ENCODE measurements around the gene PXDN.

PXDN gene

DNA sequence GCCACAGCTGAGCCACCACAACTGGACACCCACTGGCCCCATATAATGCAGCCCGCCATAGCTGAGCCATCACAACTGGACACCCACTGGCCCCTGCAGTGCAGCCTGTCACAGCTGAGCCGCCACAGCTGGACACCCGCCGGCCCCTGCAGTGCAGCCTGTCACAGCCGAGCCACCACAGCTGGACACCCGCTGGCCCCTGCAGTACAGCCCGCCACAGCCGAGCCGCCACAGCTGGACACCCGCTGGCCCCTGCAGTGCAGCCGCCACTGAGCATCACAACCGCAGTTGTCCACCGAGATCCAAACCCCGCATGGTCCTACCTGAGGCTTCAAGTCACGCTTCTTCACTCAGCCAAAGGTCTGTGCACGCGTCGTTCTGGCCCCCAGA lies 134.2 kb downstream of the PXDN start:
- DNase-seq (ENCODE audit: low spot score): no peak

DNA sequence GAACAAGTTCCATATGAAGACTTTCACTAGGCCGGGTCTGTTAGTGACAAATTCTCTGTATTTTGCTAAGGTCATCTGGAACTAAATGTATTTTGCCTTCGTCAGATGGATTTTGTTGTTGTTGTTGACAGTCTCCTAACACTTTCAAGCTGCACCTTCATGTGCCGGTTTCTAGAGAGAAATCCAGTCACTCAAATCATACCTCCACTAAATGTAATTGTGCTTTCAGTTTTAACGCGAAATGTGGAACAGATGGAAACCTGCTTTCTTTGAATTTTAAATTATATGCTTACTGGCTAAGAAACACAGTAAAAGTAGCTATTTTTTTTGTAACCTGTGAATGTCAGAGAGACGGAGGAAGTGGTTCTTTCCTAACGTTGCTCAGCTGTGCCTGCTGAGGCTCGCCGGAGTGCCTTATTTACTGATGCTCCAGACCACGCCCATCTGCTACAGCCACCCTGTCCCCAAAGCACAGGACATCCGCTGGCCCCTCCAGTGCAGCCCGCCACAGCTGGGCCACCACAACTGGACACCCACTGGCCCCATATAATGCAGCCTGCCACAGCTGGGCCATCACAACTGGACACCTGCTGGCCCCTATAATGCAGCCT lies 134.7 kb downstream of the PXDN start:
- DNase-seq (ENCODE audit: low spot score): no peak

DNA sequence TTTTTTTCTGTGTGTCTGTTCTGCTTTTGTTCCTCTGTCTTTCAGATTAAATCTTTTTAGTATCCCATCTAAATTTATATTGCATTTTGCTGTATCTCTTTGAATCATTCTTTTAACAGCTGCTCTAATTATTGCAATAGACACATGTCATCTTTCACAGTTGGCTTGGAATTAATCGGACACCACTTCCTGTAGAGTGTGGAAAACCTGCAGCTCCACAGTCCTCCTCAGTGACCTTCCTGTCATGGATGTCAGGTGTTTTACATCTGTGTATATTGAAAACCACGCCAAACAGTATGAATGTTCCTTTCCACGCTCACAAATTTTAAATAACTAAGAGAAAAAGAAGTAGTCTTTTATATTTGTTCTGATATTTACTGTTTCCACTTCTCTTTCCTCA lies 135.3 kb downstream of the PXDN start:
- DNase-seq (ENCODE audit: low spot score): no peak

DNA sequence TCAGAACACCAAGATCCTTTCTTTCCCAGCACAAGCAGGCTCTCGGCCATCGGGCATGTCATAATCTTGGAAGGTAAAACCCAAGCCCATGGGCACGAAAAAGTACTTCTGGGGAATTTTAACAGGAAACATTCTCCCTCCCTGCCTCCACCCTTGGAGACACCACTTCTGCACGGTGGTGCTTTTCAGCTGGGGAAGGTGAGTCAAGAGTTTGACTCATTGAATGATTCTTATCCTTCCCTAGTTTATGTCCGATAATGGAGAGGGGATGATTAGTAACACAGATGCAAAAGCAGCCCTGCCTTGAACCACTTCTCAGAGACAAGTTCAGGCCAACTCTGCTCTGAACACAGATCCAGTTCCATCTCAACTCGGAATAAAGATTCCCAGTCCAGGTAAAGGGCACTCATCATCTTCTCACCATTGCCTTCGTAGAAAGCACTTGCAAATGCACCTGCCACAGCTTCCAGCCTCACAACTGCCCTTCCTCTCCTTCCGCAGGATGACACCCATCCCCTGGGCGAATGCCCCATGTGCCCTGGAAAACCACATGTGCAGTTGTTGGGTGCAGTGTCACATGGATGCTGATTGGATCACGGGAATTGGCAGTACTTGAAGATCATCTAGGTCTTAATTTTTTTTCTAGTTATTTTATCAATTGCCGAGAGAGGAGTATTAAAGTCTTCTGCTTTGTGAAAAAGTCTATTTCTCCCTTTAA lies 136.2 kb downstream of the PXDN start:
- no peak for DNase-seq (ENCODE audit: low spot score)

DNA sequence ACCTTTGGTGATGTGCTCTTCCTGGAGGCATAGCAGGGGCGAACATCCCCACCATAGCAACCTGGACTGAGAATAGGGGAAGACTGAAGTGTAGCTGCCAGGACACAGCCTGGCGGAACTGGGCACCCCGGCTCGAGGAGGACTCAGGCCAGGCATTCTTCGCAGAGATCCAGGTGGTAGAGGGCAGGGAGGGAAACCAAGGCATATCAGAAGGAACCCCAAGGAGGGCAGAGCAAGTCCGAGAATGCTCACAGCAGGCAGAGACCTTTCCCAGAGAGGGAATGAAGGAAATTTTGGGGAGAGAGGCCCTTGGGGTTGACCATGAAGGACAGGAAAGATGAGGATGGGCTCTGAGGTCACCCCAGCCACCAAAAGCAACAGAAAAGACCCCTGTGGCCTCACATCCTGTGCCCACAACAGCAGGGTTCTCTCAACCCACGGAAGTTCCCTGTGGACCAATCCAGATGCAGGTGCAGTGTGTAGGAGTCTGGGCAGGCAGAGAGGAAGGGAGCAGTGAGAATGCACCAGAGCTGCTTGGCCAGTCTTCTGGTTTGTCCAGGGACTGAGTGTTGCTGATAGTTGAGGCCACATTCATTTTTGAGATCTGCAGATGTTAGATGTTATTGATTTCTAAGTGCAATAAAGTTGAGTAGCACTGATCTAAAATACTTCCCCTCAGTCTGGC lies 136.9 kb downstream of the PXDN start:
- DNase-seq (ENCODE audit: low spot score): no peak

DNA sequence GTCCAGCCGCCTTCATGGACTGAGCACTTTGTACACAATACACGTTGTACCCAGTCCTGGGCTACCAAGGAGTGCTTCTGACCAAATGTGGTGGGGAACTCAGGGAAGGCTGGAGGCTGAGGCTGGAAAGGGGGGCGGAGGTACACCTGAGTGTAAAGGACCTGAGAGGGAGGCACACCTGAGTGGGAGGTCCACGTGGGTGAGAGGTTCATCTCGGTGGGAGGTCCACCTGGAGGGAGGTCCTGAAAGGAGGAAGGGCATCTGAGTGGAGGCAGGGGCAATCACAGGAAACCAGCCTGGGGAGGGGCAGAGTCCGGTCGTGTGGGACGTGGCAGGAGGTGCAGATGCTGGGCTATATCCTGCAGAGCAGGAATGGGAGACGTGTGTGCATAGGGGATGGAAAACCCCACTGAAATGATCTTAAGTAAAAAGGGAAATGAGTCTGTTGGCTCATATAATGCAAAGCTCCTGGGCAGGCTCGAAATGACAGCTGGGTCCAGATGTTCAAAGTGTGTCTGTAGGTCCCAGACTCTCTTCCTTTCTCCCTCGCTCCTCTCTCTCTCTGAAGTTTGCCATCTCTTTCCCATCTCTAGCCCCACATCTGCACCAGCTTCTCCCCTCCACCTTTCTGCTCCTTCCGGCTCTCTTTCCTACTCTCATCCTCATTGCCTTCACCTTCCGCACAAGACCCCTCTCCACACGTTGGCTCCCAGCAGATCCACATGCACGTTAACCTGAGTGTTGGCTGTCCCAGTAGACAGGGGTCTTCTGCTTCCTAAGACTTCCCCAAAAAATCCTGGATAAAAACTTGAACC lies 137.7 kb downstream of the PXDN start:
- no peak for DNase-seq (ENCODE audit: low spot score)

DNA sequence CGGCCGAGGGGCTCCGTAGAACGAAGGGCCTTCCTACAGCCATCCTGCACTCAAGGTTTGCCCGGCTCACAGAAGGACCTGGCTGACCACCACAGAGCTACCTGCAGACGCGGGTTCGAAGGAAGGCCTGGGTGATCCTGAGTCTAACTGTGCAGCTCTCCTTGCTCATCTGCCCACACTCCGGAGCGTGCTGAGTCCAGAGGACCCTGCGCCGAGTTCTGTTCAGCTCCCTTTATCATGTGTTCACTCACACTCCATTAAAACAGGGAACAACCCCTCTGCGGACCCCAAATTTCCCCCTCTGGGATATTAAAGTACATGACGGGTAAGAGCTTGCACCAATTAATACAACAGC lies 138.3 kb downstream of the PXDN start:
- no peak for DNase-seq (ENCODE audit: low spot score)

DNA sequence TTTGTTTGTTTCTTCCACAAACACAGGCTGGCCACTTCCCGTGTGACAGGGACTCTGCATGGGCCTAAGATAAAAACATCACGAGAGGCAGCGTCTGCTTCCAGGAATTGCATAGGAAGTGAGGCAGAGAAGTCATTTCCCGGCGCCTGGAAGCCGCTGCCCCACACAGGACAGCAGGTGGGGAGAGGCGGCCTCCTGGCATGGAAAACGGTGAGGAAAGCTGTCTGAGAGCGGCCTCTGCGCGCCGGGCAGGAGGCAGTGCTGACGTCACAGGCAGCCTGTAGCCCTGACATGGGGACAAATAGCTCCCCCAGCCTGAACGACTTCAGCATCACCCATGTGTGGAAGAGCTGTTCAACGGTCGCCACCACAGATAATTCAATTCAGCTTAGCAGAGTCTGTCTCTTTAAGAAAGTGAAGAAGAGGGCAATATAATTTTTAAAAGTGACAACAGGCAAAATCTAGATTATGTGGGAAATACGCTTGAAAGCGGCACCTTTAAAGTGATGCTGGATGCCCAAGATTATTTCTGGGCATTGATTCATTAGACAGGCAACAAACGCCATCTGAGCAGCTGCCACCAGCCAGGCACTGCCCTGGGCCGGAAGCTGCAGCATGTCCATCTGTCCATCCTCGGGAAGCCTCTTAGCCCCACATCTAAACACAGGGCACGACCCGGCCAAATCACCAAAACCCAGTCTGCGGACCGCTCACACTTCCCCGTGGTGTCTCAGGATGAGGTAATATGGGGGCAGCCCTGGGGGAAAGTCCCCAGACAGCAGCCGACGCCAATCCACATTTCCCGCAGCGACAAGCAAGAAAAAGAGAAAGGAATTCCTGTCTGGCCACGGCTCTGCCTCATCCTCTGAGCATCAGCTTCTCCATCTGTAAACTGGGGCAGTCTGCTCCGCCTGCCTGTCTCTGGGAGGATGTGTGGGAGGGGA lies 138.9 kb downstream of the PXDN start:
- peak; percentile 34 for DNase-seq (ENCODE audit: low spot score)

DNA sequence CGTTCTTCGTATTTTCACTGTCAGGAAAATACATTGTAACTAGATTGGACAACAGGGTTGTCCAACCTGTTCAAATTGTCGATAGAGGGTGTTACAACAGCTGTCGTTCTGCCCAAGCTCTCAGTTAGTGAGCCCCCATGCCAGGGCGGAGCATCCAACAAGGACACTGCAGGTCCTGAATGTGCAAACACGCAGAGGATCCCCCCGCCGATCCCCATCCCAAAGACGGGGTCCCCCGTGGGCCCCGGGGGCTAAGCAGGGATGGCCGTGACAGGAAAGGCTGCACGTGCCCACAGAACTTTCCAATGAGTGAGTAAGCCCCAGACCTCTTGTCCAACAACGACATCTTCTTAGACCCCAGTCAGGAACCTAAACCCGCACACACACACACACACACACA lies 140.8 kb downstream of the PXDN start:
- no peak for DNase-seq (ENCODE audit: low spot score)

DNA sequence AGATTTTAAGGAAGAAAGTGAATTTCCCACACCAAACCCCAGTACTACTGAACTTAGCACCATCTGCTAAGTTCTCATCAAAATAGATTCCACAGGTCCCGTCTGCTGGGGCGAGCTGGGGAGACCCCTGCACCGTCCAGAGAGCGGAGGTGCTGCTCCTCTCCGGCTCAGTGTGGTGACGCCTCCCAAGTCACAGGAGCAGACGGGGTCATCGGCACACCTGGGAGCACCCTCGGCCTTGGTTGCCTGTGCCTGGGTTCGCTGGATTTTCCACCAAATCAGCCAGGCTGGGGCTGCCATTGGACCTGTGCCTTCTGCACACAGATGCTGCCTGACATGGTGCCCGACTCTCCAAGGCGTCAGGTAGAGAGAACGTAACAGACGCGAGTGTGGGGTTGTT lies 141.3 kb downstream of the PXDN start:
- no peak for DNase-seq (ENCODE audit: low spot score)

DNA sequence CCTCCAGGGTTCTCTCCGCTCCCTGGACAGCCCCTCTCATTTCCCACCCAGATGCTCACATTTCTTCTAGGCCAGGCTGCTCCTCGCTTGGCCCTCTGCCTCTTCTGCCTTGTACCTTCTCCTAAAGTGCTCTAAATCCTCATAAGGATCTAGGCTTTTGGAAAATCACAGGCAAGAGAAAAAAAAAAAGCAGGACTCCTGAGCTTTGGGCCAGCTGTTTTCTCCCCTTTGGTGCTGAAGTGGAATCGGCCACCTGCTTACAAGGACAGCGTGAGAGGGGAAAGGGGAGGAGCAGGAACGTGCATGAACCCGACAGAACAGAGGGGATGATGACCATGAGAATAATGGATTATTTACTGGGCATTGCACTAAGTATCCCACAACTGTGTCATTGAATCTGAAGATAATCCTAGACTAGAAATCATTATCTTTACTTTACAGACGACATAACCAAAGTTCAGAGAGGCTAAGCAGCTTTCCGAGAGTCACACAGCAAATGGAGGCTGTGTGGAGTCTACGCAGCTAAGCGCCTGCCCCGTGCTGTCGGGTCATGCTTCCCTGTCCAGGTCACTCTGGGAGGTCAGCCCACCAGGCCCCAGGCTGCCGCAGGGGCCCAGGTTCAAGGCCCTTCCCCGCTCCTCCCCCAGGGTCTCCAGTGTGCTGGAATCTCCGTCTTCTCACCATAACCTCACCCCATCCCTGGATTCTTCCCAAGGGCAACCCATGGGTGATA lies 141.9 kb downstream of the PXDN start:
- DNase-seq (ENCODE audit: low spot score): no peak

DNA sequence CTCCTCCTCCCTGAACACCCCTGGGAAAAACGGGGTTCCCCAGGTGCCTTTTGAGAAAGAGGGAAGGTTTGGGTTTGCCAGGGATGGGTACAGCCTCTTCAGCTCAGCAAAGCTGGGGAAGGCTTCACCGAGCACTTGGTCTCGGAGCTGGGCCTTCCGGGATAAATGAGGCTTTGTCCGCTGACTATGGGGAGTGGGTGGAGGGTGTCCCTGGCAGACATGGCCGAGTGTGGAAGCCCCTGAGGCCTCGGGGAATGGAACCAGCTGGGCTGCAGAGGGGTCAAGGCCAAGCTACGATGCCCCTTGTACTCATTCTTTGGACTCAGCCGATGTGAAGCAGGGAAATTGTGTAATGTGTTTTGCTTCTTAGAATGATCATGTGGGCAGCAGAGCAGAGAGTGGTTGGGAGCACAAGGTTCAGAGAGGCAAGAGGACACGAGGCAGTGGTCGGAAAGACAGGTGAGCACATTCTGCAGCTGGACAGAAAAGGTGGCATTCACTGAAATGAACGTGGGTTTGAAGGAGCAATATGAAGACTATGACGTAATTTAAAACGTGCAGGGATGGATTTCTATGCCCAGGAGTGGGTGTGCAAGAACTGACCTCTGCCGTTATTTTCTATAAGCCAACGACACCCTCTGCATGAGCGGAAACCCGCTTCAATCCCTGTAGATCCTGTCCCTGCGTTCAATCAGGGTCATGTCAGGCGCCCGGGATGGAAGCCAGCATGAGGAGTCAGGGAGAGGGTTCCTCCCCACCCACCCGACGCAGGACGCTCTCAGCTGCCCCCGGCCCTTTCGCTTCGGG lies 142.6 kb downstream of the PXDN start:
- no peak for DNase-seq (ENCODE audit: low spot score)

DNA sequence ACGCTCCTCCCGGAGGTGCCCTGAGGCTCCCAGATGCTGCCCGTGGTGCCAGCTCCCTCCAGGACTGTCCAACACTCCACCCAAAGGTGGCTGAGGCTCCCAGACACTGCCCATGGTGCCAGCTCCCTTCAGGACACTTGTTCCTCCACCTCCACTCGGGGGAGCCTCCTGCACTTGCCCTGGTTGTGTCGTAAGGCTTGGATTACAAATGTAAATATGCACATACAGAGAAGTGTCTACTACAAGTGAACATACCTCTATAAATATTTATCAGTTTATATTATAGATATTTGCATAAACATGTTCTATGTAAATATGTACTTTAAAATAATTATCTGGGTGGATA lies 143.3 kb downstream of the PXDN start:
- DNase-seq (ENCODE audit: low spot score): no peak

DNA sequence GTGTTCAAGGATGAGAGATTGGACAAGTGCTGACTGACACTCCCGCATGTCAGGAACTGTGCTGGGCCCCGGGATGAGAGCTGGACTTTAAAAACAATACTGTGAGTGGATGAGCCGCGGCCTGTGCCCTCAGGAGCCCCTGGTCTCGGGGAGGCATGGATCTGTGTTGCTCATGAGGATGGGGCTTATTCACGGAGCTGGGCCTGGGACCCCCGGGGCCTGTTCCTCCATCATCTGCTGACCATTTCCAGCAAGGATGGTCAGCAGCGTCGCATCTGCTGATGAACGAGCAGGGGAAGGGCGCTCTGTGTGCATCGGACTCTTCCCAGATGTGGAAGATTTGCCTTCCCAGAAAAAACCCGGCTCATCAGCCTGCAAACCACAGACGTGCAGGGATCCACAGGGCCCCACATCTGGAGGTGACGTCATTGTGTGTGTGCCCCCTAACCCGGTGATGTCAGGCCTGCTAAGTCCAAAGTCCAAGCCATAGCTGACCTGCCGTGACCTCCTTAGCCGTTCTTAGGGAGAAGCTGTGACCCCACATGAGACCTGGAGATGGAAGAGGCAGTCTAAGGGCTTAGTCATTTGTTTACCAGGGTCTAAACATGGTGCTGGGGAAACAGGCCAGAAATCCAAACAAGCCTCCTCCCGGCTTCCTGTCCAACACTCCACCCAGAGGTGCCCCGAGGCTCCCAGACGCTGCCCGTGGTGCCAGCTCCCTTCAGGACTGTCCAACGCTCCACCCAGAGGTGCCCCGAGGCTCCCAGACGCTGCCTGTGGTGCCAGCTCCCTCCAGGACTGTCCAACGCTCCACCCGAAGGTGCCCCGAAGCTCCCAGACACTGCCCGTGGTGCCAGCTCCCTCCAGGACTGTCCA lies 143.9 kb downstream of the PXDN start:
- DNase-seq (ENCODE audit: low spot score): peak; percentile 56

DNA sequence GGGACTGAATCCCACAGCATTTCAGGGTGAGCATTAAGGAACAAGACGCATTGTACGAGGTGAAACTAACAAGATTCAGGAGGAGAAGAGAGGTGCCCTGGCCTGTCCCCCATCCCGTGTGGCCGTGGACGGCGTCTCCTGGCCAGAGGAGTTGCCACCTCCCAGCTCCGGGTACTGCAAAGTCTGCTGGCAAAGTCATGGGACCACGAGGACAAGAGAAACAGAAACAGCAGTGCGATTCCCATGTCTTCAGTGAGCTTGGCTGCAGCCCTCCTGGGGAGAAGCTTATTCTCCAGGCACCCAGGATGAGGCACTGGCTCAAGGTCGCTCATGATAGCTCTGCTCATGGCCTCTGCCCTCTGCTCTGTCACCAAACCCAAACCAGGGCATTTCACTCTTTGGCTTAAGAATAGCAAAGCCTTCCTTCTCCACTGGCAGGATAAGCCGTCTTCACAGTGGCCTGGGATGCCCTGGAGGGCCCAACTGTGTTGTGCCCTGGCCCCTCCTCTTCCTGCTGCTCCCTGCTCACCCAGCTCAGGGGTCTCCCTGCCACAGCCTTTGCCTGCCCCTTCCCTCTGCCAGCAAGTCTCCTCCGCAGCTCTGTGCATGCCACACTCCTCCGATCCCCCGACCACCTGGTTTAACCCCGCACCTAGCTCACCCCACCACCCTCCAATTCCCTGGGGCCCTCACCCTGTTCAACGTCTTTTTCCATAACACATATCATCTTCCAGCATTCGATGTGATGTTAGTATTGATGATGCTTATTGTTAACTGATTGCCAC lies 144.8 kb downstream of the PXDN start:
- no peak for DNase-seq (ENCODE audit: low spot score)

DNA sequence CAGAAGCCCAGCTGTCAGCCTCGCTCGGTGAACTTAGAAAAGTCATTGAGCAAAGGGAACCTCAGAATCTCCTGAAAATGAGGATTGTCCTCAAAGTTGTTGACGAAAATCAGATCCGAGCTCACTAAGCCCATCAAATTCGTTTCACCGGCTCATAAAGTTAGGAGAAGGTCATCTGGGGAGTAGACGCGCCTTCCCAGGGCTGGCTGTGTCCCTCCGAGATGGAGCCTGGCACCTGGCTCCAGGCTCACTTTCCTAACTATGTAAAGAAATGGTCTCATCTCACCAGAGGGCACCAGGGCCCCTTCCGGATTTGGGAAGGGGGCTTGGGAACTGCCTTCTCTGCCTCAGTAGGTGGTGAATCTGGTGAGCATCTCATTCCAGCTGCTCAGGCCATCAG lies 145.5 kb downstream of the PXDN start:
- no peak for DNase-seq (ENCODE audit: low spot score)

DNA sequence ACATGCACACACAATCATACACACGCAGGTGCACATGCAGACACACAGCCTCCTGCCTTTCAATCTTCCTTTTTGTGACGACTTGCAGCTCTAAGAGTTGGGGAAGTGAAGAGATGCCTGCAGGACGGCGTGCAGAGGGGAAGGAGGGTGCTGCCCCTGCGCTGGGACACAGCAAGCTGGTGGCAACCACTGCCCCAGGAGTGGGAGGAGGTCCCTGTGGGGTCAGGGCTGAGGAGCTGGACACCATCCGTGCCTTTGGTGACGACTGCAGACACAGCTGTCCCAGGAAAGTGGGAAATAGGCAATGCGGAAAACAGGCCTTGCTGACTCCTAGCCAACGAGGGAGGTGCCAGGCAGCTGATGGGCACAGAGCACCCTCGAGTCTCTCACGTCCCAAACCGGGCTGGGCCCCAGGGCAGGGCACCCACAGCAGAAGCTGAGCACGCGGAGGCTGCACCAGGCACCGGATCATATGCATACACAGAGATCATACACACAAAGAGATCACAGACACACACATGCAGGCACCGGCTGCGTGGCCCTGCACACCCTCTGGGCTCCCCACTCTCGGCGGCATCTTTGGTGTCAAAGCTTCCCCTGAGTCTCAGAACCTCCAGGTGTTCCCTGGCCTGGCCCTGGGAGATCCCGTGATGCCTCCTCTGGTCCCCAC lies 146.1 kb downstream of the PXDN start:
- DNase-seq (ENCODE audit: low spot score): no peak

DNA sequence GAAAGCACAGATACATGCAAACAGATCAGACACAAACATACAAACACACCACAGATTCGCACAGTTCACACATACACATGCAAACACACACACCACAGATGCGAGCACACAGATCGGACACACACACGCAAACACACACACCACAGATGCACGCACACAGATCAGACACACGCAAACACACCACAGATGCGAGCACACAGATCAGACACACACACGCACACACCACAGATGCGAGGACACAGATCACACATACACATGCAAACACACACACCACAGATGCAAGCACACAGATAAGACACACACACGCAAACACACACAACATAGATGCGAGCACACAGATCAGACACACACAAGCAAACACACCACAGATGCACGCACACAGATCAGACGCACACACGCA lies 149.0 kb downstream of the PXDN start:
- DNase-seq (ENCODE audit: low spot score): no peak

All from AG08395 (cell line).